Upper lobe of right lung (tissue), 1 donor: ENCODE measurements around the gene DDX41. TPM values are rescaled to one million over a fixed set of nuclear protein-coding genes. Genes with fewer than 3 reads are reported as not detected.

Source experiments
- ATAC-seq: fragments of 200-7000 bp; cut with Tn5 transposase; one replicate; pipeline ENCODE4 v1.9.1; 2020; ENCODE audit warnings: mild to moderate bottlenecking, moderate library complexity
- DNase-seq: peaks from one replicate; pipeline ENCODE4 v3.0.0-alpha.2; 2020
- H3K27ac ChIP-seq: fragments of 200-600 bp; one replicate; pipeline ENCODE4 v1.8.0; 2022
- H3K27me3 ChIP-seq: fragments of 200-600 bp; one replicate; pipeline ENCODE4 v1.8.0; 2022; ENCODE audit warnings: mild to moderate bottlenecking
- H3K36me3 ChIP-seq: fragments of 200-600 bp; one replicate; pipeline ENCODE4 v1.8.0; 2022
- H3K4me1 ChIP-seq: fragments of 200-600 bp; one replicate; pipeline ENCODE4 v1.8.0; 2022
- H3K4me3 ChIP-seq: fragments of 200-600 bp; one replicate; pipeline ENCODE4 v1.8.0; 2022; ENCODE audit warnings: mild to moderate bottlenecking
- H3K9me3 ChIP-seq: fragments of 200-600 bp; one replicate; pipeline ENCODE4 v1.8.0; 2022
- CTCF ChIP-seq: fragments of 200-600 bp; IDR thresholded peaks from one replicate; pipeline ENCODE4 v1.8.0; 2022; ENCODE audit warnings: antibody characterized with exemption
- intact Hi-C: fragments of 100-400 bp; cut with DNase I; formaldehyde crosslinking; loops from one replicate; pipeline ENCODE4 v1.11.0; 2022
- total RNA-seq: library from RNA; stranded (reverse); fragmentation: NEBNext Ultra II Directional; extraction: Animal tissue kit (Norgen Biotek cat#: 25700); gene quantifications from one replicate; pipeline ENCODE4 v1.2.1, GENCODE V29; 2021
- donor health status: DM: no; HTN: yes; CAD: no; lungs with severe emphysema.

The DDX41 gene
- total RNA-seq, 1 donor from 2014 or later = 61.6 TPM

GRCh38 chr5:177507596-177508220 lies 9.1 kb downstream of the DDX41 start:
- DNase-seq = no peak
- ATAC-seq = peak; percentile 4
- Histone ChIP-seq H3K27me3 (no peaks in the 10 kb centered on the region), H3K4me3 (peak overlapping the region; percentile 59), H3K4me1 (no peaks in the 10 kb centered on the region), H3K36me3 (peaks cover 24% of the 10 kb centered on the region), H3K27ac (no peak overlapping the region), H3K9me3 (no peaks in the 10 kb centered on the region)
- no peak for TF ChIP-seq CTCF
- intact Hi-C loops = no loop called here

GRCh38 chr5:177507165-177507564 lies 9.6 kb downstream of the DDX41 start:
- H3K4me3 ChIP-seq = no peak overlapping the region
- no peak for DNase-seq
- no peak overlapping the region for H3K27ac ChIP-seq
- ATAC-seq = no peak
- no peaks in the 10 kb centered on the region for H3K27me3 ChIP-seq
- peaks cover 19% of the 10 kb centered on the region for H3K36me3 ChIP-seq
- TF ChIP-seq CTCF = no peak
- no peaks in the 10 kb centered on the region for H3K9me3 ChIP-seq
- intact Hi-C loops = no loop called here
- no peaks in the 10 kb centered on the region for H3K4me1 ChIP-seq

- intact Hi-C loops = no loop called here
- Histone ChIP-seq H3K4me3 (no peak overlapping the region), H3K4me1 (peaks cover 4% of the 10 kb centered on the region), H3K36me3 (no peaks in the 10 kb centered on the region), H3K27me3 (no peaks in the 10 kb centered on the region), H3K9me3 (no peaks in the 10 kb centered on the region), H3K27ac (no peak overlapping the region)
- ATAC-seq (no peak), DNase-seq (no peak)
- TF ChIP-seq CTCF = no peak
These were observed 11.7 kb downstream of the DDX41 start for GRCh38 chr5:177505075-177505474.

- no peaks in the 10 kb centered on the region for H3K36me3 ChIP-seq
- DNase-seq (no peak), ATAC-seq (no peak)
- peaks cover 4% of the 10 kb centered on the region for H3K4me1 ChIP-seq
- TF ChIP-seq CTCF = no peak
- H3K9me3 ChIP-seq = no peaks in the 10 kb centered on the region
- no peak overlapping the region for H3K27ac ChIP-seq
- no peak overlapping the region for H3K4me3 ChIP-seq
- H3K27me3 ChIP-seq = no peaks in the 10 kb centered on the region
- intact Hi-C loops = loop anchor here (5.0 kb wide), 1 partner anchor 112 kb away; no protein-coding TSS in a partner anchor
These were observed 12.4 kb downstream of the DDX41 start for GRCh38 chr5:177504086-177505056.

GRCh38 chr5:177503351-177504085 lies 13.2 kb downstream of the DDX41 start:
- peaks cover 7% of the 10 kb centered on the region for H3K4me1 ChIP-seq
- no peak overlapping the region for H3K4me3 ChIP-seq
- intact Hi-C loops = loop anchor here (5.0 kb wide), 1 partner anchor 111 kb away; no protein-coding TSS in a partner anchor
- TF ChIP-seq CTCF = no peak
- H3K27ac ChIP-seq = no peak overlapping the region
- ATAC-seq = no peak
- no peak for DNase-seq
- H3K9me3 ChIP-seq = no peaks in the 10 kb centered on the region
- no peaks in the 10 kb centered on the region for H3K27me3 ChIP-seq
- H3K36me3 ChIP-seq = no peaks in the 10 kb centered on the region
